NOMO-1 (cell line): Measurements from ENCODE around the gene CRYBG2.

Experiments
- DNase-seq, 2 experiments: peaks; one replicate each; lab custom pipeline; 2025; ENCODE audit not compliant: unreplicated experiment in 2 of 2; lab: John Stamatoyannopoulos, UW

Gene CRYBG2

DNA sequence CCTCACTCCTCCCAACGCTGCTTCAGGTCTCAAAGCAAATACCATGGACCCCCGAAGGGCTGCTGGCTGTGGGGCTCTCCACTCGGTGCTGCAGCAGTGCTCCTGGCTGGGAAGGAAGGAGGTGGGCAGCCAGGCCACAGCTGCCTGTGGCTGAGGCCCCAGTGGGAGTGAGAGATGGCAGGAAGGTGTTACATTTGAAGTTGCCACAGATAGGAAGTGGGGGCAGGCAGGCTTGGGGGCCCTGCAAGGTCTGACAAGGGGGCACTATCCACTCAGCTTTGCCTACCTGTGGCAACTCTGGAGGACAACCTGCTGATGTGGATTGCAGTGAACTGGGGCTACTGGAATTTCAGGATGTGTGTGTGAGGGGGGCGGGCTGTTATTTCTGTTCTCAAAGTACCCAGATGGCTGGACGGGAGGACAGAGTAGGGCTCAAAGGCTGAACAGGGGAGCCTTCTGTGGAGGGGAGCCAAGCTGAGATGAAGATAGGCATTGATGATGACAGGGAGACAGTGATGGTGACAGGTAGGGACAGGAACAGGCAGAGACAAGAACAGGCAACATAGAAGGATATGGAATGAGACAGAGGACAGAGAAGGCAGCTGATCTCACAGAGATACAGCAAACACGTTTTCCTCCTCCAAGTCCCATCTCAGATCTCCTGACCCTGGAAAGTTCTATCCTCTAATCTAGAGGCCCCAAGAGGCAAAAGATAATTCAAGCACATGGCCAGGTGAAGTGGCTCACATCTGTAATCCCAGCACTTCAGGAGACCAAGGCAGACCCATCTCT is 16.9 kb upstream of the CRYBG2 start:
- DNase-seq, result no peak

DNA sequence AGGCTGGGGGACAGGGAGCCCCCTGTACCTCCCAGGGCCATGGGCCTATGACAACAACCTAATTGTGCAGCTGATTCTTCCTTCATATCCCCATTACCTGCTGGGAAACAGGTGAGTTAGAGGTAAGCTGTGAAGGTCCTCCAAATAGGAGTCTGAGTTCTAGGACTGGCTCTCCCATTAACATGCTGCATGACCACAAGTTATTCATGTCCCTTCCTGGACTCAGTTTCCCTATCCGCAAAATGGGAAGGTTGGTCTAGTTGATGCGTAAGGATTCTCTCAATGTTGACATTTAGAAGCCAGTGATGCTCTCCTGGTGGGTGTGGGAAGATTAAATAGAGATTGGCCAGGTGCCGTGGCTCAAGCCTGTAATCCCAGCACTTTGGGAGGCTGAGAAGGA is 14.6 kb upstream of the CRYBG2 start:
- DNase-seq, result no peak

DNA sequence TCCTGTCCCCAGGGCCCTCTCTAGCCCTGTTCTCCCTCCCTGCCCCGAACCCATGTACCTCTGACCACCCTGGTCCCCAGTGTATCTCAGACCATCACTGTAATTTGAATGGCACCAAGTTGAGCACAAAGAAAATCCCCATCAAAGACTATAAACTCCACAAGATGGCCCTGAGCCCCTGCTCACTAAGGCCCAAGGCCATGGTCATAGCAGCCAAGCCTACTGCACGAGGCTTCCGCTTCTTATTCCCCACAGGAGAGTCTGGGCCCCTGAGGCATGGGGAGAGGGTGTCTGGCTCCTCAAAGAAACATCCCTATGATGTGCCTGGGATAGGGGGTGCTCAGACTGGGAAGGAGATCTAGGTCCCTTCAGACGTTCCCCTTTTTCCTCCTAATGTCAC is 14.1 kb upstream of the CRYBG2 start:
- DNase-seq, result no peak

- DNase-seq, result no peak
Observed at GRCh38 chr1:26367441-26367840, 13.5 kb upstream of the CRYBG2 start.

DNA sequence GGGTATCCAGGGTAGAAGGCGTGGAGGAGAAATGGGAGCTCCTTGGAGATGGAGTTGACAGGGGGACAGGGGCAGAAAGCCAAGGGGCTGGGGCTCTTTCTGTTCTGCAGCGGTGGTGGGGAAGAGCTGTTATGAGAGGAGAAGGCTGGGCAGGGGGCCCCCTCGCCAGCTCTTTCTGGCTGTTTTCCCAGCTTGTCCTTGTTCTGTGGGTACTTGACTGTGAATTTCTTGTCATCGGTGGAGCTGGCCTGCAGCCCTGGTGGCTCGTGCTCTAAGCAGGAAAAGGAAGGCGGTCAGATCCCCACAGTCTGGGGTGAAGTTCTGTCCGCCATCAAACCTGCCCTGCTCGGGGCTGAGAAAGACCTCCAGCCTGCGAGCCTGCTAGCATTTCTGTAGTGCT is 11.0 kb upstream of the CRYBG2 start:
- no peak for DNase-seq

GRCh38 chr1:26363549-26364448 is 9.9 kb upstream of the CRYBG2 start:
- peak; percentile 81 to 85 for DNase-seq

DNA sequence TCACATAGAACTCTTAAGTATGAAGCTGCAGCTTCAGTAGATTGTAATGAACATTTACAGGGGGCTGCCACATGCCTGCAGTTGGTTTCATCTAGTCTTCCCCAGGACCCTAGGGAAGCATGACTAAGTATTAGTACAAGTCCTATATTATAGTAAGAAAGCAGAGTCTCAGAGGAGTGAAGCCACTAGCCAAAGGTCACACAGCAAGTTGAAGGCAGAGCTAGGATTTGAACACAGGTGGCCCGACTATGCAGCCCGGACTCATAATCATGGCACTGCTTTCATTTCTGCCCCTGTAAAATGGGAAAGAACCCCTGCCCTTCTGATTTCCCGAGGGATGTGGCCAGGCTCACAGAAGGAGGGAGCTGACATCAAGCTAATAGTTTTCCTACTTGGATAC is 8.4 kb upstream of the CRYBG2 start:
- no peak for DNase-seq

DNA sequence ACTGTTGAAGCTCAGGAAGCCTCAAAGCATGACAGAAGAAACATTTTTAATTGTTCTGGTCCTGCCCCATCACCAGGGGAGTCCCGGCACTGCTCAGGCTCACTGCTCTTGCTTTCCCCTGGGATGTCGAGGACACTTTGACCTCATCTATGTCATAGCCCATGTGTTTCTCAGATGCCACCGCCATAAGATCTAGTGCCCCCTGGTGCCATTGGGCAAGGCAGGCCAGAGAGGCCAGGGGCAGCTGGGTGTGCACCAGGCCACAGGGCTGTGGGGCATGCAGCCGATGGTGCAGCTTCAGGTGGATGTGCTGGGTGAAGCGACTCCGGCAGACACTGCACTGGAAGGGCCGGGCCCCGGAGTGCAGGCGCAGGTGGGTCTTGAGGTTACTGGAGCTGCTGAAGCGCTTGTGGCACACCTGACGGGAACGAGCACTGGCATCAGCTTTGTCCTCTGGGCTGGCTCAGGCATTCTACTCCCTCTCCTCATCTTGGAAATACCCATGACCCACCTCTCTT is 7.7 kb upstream of the CRYBG2 start:
- no peak for DNase-seq

DNA sequence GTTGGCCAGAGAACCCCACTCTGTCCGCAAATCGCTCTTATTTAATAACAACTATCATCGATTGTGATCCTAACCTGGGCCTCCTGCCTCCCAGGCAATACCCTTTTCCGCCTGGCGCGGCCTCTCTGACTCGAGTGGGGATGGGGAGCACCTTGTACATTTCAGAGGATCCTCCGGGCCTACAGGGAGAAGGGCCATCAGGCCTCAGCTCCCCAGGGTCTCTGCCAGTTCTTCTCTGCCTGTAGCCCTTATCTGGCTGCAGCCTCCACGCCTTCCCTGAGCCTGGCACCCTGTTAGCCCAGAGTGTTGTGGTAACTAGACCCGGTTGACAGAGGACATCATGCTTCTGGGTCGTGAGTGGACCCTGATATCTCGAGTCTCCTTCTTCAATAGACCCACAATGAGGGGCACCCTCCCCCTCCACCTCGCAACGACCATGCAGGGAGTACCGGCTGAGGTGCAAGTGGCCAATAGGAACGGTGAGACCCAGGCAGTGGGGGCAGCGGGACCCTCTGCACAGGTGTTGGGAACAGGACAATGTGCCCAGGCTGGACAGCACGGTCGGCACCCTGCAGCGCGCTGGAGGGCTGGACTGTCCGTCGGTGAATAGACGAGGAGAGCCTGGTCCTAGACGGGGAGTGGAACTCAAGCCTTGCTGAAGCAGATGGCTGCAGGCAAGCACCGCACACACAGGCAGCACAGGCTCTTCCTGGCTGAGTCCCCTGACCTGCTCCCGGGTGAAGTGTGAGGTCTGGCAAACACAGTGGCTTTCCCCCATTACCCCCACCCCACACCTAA is 7.1 kb upstream of the CRYBG2 start:
- no peak for DNase-seq

DNA sequence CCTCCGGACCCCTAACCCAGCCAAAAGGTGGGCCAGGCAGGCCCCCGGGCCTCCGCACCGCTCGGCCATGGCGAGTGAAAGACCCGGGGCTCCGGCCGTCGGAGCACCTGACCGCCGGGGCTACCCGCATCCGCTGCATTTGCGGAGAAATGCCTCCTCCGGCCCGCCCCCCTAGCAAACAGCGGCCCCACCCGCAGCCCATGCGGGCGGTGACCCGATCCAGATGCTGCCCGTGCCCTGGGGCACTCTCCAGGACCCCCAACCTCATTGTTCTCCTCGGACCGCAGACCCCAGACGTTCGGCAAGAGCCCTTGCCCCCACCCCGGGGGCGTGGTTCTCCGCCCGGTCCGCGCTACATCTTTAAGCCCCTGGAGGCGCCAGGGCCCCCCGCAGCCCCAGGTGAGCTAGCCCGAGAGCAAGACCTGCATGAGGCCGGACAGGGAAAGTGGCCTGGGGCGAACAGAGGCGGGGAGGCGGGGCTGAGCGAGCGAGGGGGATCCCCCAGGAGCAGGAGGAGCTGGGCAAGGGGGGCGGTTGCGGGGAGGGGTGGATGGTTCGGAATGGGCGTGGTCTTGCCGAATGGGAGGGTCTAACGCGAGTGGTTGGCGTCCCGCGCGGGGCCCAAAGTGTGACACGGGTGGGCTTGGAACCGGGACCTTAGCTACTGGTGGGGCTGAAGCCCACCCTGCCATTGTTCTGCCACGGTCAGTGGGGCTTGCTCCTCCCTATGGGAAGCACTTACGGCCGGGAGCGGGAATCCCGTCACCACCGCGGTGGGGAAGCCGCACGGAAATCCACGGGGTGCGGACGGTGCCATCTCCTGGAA is 6.3 kb upstream of the CRYBG2 start:
- DNase-seq, result no peak

DNA sequence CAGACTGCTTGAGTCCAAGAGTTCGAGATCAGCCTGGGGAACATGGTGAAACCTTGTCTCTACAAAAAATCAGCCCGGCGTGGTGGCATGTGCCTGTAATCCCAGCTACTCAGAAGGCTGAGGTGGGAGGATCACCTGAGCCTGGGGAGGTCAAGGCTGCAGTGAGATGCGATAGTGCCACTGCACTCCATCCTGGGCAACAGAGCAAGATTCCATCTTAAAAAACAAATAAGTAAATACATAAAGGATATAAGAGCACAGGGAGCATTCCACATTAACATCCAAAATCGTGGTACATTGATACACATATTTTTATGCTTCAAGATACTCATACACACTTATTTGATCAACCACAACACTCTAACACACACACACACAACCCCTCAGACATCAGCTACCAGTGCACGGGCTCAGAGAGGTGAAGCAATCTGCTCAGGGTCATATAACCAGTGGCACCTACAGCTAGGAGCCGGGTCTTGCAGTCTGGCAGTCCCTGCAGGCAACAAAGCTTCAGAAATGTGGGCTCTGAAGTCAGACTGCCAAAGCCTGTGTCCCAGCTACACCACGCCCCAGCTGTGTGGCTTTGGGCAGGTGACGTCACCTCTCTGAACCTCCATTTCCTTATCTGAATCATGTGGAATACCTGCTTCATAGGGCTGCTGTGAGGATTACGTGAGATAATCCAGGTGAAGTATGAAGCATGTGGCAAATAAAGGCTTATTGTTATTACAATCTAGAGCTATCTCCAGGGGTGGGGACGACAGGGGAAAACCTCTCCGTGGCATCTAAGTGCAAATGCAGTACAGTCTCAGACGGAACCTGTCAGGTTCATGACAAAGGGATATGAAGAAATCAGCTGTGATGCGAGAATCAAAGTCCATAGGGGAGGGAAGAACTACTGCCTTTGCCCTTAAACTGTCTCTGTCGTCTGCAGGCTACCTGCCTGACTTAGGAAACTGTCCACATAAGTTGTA is 4.8 kb upstream of the CRYBG2 start:
- peak; percentile 40 to 70 for DNase-seq

- no peak for DNase-seq
Observed at GRCh38 chr1:26357121-26357602, 3.2 kb upstream of the CRYBG2 start.

DNA sequence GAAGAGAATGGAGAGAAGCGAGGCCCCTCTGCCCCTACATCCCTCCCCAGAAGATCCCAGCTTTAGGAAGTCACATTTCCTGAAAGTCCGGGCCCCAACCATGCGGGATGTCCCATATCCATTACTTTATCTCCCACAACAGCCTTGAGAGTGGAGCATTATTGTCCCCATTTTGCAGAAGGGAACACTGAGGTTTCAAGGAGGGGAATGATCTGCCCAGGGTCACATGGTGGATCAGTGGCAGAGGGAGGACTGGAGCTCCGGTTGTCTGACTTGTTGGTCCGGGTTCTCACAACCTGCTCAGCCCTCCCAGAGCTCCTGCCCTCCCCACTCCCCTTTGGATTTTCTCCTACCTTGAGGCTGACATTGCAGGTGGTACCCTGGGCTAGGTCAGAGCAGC is 2.2 kb upstream of the CRYBG2 start:
- no peak for DNase-seq

DNA sequence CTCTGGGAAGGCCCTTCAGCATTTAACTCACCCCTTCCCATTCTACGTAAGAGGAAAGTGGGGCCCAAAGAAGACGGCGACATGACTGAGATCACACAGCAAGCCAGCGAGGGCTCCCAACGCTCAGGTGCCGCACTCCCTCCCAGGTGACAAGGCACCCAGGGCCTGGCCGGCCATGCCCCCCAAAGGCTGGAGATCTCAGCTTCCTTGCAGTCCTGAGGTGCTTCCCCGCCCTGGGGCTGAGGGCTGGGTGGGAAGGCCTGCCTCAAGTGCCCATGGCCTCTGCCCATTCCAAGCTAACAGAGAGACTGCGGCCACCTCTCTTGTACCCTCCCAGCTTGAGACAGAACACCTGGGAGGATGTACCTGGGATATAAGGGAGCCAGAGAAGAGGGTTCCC is 1.0 kb upstream of the CRYBG2 start:
- no peak for DNase-seq

DNA sequence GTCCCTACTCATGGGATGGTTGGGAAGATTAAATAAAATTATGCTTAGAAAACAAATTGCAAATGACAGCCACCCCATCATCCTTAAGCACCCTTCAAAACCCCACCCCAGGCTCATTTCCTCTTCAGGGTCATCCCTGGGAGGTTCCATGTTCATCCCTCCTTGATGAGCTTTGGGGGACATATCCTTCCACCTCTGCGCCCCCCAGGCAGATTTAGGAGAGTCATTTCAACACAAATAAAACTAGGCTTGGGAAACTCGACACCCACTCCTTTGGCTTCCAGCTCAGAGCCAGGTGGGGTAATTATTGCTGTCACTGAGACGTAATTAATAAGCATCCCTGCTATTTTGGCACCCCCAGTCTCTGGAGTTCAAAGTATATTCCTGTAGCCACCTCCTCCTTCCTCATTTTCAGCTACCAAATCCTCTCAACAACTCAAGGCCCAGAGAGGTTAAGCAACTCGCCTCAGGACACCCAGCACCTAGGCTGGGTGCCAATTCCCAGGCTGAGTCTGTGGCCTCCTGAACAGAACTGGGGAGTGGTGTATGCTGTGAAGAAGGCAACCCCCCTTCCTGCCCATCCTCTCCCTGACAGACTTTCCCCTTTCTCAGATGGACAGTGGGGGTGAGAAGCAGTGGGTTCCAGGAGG is 595 bp downstream of the CRYBG2 start:
- DNase-seq, result no peak

DNA sequence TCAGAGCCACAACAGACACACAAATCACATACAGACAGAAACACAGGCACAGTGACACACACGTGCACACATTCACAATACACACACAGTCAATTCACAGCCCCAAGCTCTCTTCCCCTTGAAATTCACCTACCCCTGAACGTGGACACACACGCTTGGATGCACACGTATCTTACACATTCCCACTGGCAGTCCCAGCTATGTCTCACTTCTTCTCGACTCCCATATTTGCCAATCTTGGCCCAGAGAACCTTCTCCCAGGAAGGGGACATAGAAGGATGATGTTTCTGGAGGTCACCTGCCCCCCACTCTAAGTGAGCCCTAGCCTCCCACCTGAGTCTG is 1.6 kb downstream of the CRYBG2 start:
- no peak for DNase-seq

- no peak for DNase-seq
Observed at GRCh38 chr1:26351590-26352337, 2.2 kb downstream of the CRYBG2 start.
